Spinal cord (tissue), 10 donors: ENCODE data around the gene GTPBP10. TPM values are rescaled to one million over a fixed set of nuclear protein-coding genes. Genes with fewer than 3 reads are reported as not detected.
A peak's percentile ranks its signal among the peaks of the same experiment; 100 is the strongest.
"Not testable (repeated sequence)": the region's sequence is repeated elsewhere in the genome, so short reads cannot be mapped to it uniquely, and the experiment has no call there.

Experiments used
- DNase-seq, 6 donors: peaks; one replicate each; pipeline versions ENCODE4 v3.0.0 to v3.0.0-alpha.2; 2013 to 2015; ENCODE audit warnings: low spot score in 6 of 6, low read depth in 4 of 6
- H3K27ac ChIP-seq: one replicate; pipeline ENCODE4 v1.5.1; 2013; ENCODE audit warnings: low read depth, low read length, control low read depth
- H3K27me3 ChIP-seq: one replicate; pipeline ENCODE4 v1.6.1; 2013; ENCODE audit warnings: low read length; ENCODE audit not compliant: control insufficient read depth, insufficient read depth
- H3K36me3 ChIP-seq: one replicate; pipeline ENCODE4 v1.6.1; 2013; ENCODE audit warnings: low read length; ENCODE audit not compliant: control insufficient read depth, insufficient read depth
- H3K4me1 ChIP-seq: one replicate; pipeline ENCODE4 v1.6.1; 2013; ENCODE audit warnings: low read length; ENCODE audit not compliant: control insufficient read depth, insufficient read depth
- H3K4me3 ChIP-seq: one replicate; pipeline ENCODE4 v1.5.1; 2013; ENCODE audit warnings: low read depth, low read length, control low read depth
- H3K9me3 ChIP-seq: one replicate; pipeline ENCODE4 v1.6.1; 2013; ENCODE audit warnings: low read length; ENCODE audit not compliant: control insufficient read depth, insufficient read depth
- WGBS: methylation state at CpG from one replicate; pipeline ENCODE4 v1.1.5; 2013; ENCODE audit warnings: missing lambda C conversion rate; ENCODE audit not compliant: insufficient coverage; 5-methylcytosine and 5-hydroxymethylcytosine counted together
- polyA plus RNA-seq, 2 donors: library from polyadenylated mRNA; unstranded; fragments of 120-200 nt; gene quantifications; one replicate each; pipeline ENCODE4 v1.2.1, GENCODE V29; 2013; ENCODE audit not compliant: insufficient read length in 2 of 2
- total RNA-seq, 2 donors: library from RNA; depleted of rRNA in 1 of 2; stranded (reverse); fragments of 120-200 nt in 1 of 2; fragments of >200 nt in 1 of 2; gene quantifications; one replicate each; pipeline versions ENCODE4 v1.2.3 to v1.2.4, GENCODE V29; 2013 to 2014
- donor health status: healthy.

The GTPBP10 gene
- total and polyA plus RNA-seq, 4 donors: 18.6 to 26.9 (median 21.7) TPM

DNA sequence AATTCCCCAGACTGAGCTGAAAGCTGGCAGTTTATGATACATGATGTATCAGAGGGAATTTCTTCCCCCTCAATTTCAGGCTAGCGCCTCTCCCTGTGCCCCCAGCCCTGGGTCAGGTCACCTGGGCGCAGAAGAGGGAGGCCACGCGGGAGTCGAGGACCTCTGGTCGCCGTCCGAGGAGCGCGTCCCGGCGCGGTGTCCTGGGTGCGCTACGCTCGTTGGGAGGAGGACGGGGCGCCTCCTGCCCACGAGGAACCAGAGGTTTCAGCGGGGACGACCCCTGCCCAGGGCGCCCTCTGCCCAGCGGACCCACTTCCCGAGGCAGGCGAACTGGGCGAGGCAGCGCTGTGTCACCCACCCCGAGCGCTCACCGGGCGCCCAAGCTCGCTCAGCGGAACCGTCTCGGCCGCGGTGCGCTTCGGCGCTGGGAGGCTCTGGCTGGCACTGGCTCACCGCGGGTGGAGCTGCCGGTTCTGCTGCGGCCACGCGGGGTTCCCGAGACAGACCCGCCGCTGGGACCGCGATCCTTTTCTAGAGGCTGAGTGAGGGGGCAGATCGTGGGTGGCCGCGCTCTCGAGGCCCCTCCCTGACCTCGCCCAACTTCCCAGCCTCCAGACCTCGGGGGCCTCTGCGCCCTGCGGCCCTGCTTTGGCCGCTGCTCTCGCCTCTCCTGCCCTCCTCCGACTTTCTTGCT, 25.6 kb upstream of the GTPBP10 start, which contains the start of gene FAM237B:
Gene FAM237B, minus strand, starts transcription at position 504 of the 694 bp plus-strand sequence. CDS start 1,556 bp downstream, outside the sequence.
- no peaks in the 10 kb centered on the region for H3K36me3 ChIP-seq
- peak in 2 of 6 donors; percentile 33 to 54 for DNase-seq
- peaks cover 30% of the 10 kb centered on the region for H3K27me3 ChIP-seq
- H3K27ac ChIP-seq: no peak within 1 kb of the TSS
- peaks cover 10% of the 10 kb centered on the region for H3K4me1 ChIP-seq
- under 1% methylated on average over 62 of the region's 62 CpGs for WGBS
- H3K9me3 ChIP-seq: no peaks in the 10 kb centered on the region
- no peak within 1 kb of the TSS for H3K4me3 ChIP-seq

- Histone ChIP-seq H3K27ac (no peak overlapping the region), H3K4me1 (peaks cover 10% of the 10 kb centered on the region), H3K4me3 (no peak overlapping the region), H3K9me3 (no peaks in the 10 kb centered on the region), H3K27me3 (peaks cover 30% of the 10 kb centered on the region), H3K36me3 (no peaks in the 10 kb centered on the region)
- no peak for DNase-seq
Measured at GRCh38 chr7:90322837-90323236, 23.7 kb upstream of the GTPBP10 start.

DNA sequence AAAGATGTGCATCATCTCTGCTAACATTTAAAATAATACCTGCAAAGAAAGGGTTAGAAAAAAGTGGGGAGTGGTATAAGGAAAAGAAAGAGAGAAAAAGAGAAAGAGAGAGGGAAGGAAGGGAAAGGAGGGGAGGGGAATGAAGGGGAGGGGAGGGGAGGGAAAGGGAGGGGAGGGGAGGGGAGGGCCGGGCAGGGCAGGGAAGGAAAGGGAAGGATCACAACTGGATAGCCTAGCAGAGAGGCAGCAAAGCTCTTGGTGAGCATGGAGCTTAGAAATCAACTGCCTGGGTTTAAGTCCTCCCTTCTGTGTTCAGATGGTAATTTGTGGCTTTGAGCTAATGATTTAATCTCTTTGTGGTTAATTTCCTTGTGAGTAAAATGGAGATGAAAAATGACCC, 20.0 kb upstream of the GTPBP10 start:
- Histone ChIP-seq H3K36me3 (no peaks in the 10 kb centered on the region), H3K27ac (no peak overlapping the region), H3K4me1 (no peaks in the 10 kb centered on the region), H3K27me3 (peaks cover 9% of the 10 kb centered on the region), H3K9me3 (no peaks in the 10 kb centered on the region), H3K4me3 (no peak overlapping the region)
- peak in 1 of 6 donors; percentile 7 for DNase-seq
- no CpG with 5 or more reads among the region's 1 CpG for WGBS

- H3K36me3 ChIP-seq: no peaks in the 10 kb centered on the region
- H3K4me1 ChIP-seq: no peaks in the 10 kb centered on the region
- H3K27me3 ChIP-seq: no peaks in the 10 kb centered on the region
- no peak overlapping the region for H3K27ac ChIP-seq
- H3K9me3 ChIP-seq: no peaks in the 10 kb centered on the region
- no peak for DNase-seq
- no peak overlapping the region for H3K4me3 ChIP-seq
- WGBS: 94% methylated on average over 47 of the region's 48 CpGs
Measured at GRCh38 chr7:90334193-90334843, 12.2 kb upstream of the GTPBP10 start.

DNA sequence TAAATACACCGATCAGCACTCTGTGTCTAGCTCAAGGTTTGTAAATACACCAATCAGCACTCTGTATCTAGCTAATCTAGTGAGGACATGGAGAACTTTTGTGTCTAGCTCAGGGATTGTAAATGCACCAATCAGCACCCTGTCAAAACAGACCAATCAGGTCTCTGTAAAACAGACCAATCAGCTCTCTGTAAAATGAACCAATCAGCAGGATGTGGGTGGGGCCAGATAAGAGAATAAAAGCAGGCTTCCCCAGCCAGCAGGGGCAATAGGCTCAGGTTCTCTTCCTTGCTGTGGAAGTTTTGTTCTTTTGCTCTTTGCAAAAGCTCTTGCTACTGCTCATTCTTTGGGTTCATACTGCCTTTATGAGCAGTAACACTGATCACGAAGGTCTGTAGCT, 11.6 kb upstream of the GTPBP10 start:
- WGBS: 100% methylated on average over 1 of the region's 2 CpGs
- DNase-seq, H3K4me3 ChIP-seq: not testable (repeated sequence)

GRCh38 chr7:90337106-90337505, 9.4 kb upstream of the GTPBP10 start:
- DNase-seq: no peak
- Histone ChIP-seq H3K36me3 (no peaks in the 10 kb centered on the region), H3K4me3 (no peak overlapping the region), H3K27me3 (no peaks in the 10 kb centered on the region), H3K9me3 (no peaks in the 10 kb centered on the region), H3K27ac (no peak overlapping the region), H3K4me1 (no peaks in the 10 kb centered on the region)

More for the DNA sequence above, 11.6 kb upstream of the GTPBP10 start:
- not testable (repeated sequence) for H3K36me3 ChIP-seq, H3K27ac ChIP-seq, H3K4me1 ChIP-seq, H3K27me3 ChIP-seq, H3K9me3 ChIP-seq

DNA sequence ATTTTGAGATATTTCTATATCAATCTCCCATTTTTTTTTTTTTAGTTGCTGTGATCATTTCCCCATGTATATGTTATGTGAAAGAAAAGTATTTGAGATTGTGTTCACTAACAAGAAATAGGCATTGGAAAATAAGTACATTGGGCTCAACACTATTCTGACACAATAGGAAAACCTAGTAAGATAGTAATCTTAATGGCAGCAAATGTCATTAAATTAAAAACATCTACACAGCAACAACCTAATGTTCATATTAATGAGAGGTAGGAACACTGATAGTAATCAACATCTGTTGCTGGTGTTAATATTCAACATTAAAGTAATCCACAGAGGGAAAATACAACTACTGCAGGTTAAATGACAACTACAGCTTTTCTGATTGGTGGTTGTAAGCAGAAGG, 1.5 kb upstream of the GTPBP10 start:
- DNase-seq: no peak
- Histone ChIP-seq H3K27me3 (no peaks in the 10 kb centered on the region), H3K4me3 (no peak overlapping the region), H3K36me3 (no peaks in the 10 kb centered on the region), H3K9me3 (no peaks in the 10 kb centered on the region), H3K27ac (no peak overlapping the region), H3K4me1 (peaks cover 4% of the 10 kb centered on the region)

DNA sequence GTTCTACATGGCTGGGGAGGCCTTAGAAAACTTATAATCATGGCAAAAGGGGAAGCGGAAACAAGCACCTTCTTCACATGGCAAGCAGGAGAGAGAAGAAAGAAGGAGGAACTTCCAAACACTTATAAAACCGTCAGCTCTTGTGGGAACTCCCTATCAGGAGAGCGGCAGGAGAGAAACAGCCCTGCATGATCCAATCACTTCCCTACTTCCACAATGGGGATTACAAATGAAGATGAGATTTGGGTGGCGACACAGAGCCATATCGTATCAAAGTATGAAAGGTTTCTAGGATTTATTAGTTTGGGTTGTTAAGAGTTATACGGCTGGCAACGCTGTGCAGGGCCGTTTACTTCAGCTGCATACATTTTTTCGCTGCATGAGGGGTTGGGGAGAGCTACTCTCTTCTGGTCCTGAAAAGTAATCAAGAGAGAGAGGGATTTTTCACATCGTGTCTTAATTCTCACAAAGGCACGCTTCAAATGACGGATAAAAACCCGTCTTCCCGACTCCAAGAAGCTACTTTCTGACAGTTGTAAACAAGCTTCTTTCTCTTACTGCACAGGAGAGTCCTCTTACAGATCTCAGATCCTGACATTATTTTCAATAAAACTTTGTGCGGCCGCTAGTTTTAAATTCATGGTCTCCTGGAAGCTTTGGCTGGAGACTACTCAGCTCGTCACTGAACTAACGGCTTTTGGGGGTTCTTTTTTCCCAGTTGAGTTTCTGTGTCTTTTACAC, 751 bp upstream of the GTPBP10 start:
- WGBS: 0% methylated on average over 10 of the region's 18 CpGs
- Histone ChIP-seq H3K4me3 (peak overlapping the region; percentile 94), H3K27me3 (no peaks in the 10 kb centered on the region), H3K36me3 (no peaks in the 10 kb centered on the region), H3K9me3 (no peaks in the 10 kb centered on the region), H3K4me1 (peaks cover 4% of the 10 kb centered on the region), H3K27ac (peak overlapping the region; percentile 91)
- DNase-seq: peak; percentile 11 to 76 (median 43)

DNA sequence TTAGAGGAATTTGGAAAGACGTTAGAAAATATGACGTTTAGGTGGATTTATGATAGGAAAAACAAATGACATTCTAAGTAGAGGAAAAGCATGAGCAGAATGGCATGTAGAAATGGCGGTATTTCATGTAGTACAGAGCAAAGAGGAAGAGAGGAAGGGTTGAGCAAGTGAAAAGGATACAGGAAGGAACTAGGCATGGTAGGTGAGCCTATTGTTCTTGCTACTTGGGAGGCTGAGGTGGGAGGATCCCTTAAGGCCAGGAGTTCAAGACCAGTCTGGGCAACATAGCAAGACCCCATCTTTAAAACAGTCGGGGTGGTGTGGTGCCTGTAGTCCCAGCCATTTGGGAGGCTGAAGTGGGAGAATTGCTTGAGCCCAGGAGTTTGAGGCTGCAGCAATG, 1.2 kb downstream of the GTPBP10 start:
- WGBS: 92% methylated on average over 4 of the region's 4 CpGs

More for the DNA sequence above, 1.2 kb downstream of the GTPBP10 start:
- peaks cover 4% of the 10 kb centered on the region for H3K4me1 ChIP-seq
- DNase-seq: no peak
- H3K36me3 ChIP-seq: no peaks in the 10 kb centered on the region
- no peak overlapping the region for H3K27ac ChIP-seq
- no peaks in the 10 kb centered on the region for H3K9me3 ChIP-seq
- no peaks in the 10 kb centered on the region for H3K27me3 ChIP-seq
- H3K4me3 ChIP-seq: no peak overlapping the region
